ENCODE measurements around the gene BLOC1S4.
A peak's percentile ranks its signal among the peaks of the same experiment; 100 is the strongest.
"Not testable (repeated sequence)": the region's sequence is repeated elsewhere in the genome, so short reads cannot be mapped to it uniquely, and the experiment has no call there.

BLOC1S4 gene

GRCh38 chr4:6722891-6723290 is 6.9 kb downstream of the BLOC1S4 start:
- Mint-ChIP-seq H3K4me3 (no peak overlapping the region), H3K4me1 (peaks cover 28% of the 10 kb centered on the region), H3K27ac (no peak overlapping the region), H3K9me3 (no peaks in the 10 kb centered on the region), H3K27me3 (no peaks in the 10 kb centered on the region)
- DNase-seq, result no peak
- ATAC-seq, result no peak

GRCh38 chr4:6723851-6724250 is 7.9 kb downstream of the BLOC1S4 start:
- no peaks in the 10 kb centered on the region for H3K9me3 Mint-ChIP-seq
- H3K4me3 Mint-ChIP-seq, result no peak overlapping the region
- no peaks in the 10 kb centered on the region for H3K27me3 Mint-ChIP-seq
- DNase-seq (no peak), ATAC-seq (no peak)
- H3K4me1 Mint-ChIP-seq, result peaks cover 27% of the 10 kb centered on the region
- H3K27ac Mint-ChIP-seq, result no peak overlapping the region

GRCh38 chr4:6724421-6725111 is 8.6 kb downstream of the BLOC1S4 start:
- no peak for DNase-seq
- ATAC-seq, result no peak
- Mint-ChIP-seq H3K27ac (no peak overlapping the region), H3K4me3 (no peak overlapping the region), H3K27me3 (no peaks in the 10 kb centered on the region), H3K9me3 (no peaks in the 10 kb centered on the region), H3K4me1 (peaks cover 23% of the 10 kb centered on the region)

DNA sequence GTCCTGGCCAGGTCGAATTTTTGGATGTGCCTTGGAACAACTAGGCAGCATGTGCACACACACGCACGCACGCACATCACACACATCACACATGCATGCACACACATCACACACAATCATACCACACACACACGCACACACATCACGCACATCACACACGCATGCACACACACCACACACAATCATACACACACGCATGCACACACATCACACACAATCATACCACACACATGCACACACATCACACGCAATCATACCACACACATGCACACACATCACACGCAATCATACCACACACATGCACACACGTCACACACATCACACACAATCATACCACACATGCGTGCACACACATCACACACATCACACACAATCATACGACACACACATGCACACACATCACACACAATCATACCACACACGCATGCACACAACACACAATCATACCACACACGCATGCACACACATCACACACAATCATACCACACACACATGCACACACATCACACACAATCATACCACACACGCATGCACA is 9.5 kb downstream of the BLOC1S4 start:
- not testable (repeated sequence) for ATAC-seq, H3K4me3 Mint-ChIP-seq, H3K9me3 Mint-ChIP-seq, DNase-seq, H3K27me3 Mint-ChIP-seq, H3K27ac Mint-ChIP-seq
- peaks cover 16% of the 10 kb centered on the region for H3K4me1 Mint-ChIP-seq

GRCh38 chr4:6727081-6727942 is 11.3 kb downstream of the BLOC1S4 start:
- peak; percentile 48 for ATAC-seq
- Mint-ChIP-seq H3K27me3 (no peaks in the 10 kb centered on the region), H3K9me3 (no peaks in the 10 kb centered on the region), H3K4me3 (no peak overlapping the region), H3K27ac (no peak overlapping the region), H3K4me1 (peaks cover 12% of the 10 kb centered on the region)
- no peak for DNase-seq

GRCh38 chr4:6727943-6728250 is 11.9 kb downstream of the BLOC1S4 start:
- H3K4me1 Mint-ChIP-seq, result peaks cover 12% of the 10 kb centered on the region
- DNase-seq, result no peak
- no peak for ATAC-seq
- no peaks in the 10 kb centered on the region for H3K27me3 Mint-ChIP-seq
- no peaks in the 10 kb centered on the region for H3K9me3 Mint-ChIP-seq
- no peak overlapping the region for H3K27ac Mint-ChIP-seq
- H3K4me3 Mint-ChIP-seq, result no peak overlapping the region

DNA sequence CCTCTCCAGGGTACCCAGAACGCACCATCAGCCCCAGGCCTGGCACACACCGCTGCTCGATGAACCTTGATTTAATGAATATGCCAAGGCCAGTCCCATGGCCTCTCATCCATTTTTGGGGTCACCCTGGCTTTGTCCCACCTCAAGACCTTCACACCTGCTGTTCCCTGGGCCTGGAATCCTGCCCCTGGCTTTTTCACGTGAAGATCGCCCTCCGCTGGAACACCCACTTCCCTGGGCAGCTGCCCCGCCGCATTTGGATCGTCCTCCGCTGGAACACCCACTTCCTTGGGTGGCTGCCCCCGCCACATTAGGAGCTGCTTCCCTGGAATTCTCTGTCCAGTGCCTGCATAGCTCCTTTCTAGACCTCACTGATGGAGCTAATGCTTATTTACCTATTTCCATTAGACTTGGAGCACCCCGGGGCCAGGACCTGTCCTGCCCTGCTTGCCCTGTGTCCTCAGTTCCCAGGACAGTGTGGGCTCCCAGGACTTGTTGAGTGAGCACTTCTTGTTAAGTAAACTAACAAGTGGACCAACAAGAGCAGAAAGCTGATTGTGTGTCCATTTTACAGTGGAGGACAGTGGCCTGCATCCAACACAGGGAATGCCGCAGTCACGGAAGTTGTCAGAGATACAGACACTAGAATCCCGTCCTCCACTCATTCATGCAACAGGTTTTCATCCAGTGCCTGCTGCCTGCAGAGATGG is 12.5 kb downstream of the BLOC1S4 start:
- no peak overlapping the region for H3K27ac Mint-ChIP-seq
- peaks cover 12% of the 10 kb centered on the region for H3K4me1 Mint-ChIP-seq
- no peak overlapping the region for H3K4me3 Mint-ChIP-seq
- DNase-seq (no peak), ATAC-seq (no peak)
- H3K27me3 Mint-ChIP-seq, result no peaks in the 10 kb centered on the region
- no peaks in the 10 kb centered on the region for H3K9me3 Mint-ChIP-seq

- ATAC-seq (no peak), DNase-seq (no peak)
- no peak overlapping the region for H3K4me3 Mint-ChIP-seq
- no peaks in the 10 kb centered on the region for H3K27me3 Mint-ChIP-seq
- H3K9me3 Mint-ChIP-seq, result no peaks in the 10 kb centered on the region
- no peak overlapping the region for H3K27ac Mint-ChIP-seq
- H3K4me1 Mint-ChIP-seq, result peaks cover 12% of the 10 kb centered on the region
Measured at GRCh38 chr4:6730603-6731317, 14.8 kb downstream of the BLOC1S4 start.

- DNase-seq (no peak), ATAC-seq (no peak)
- H3K4me1 Mint-ChIP-seq, result peaks cover 12% of the 10 kb centered on the region
- no peak overlapping the region for H3K4me3 Mint-ChIP-seq
- H3K27ac Mint-ChIP-seq, result no peak overlapping the region
- no peaks in the 10 kb centered on the region for H3K27me3 Mint-ChIP-seq
- H3K9me3 Mint-ChIP-seq, result no peaks in the 10 kb centered on the region
Measured at GRCh38 chr4:6731318-6731675, 15.3 kb downstream of the BLOC1S4 start.

- no peak overlapping the region for H3K4me3 Mint-ChIP-seq
- H3K27ac Mint-ChIP-seq, result no peak overlapping the region
- H3K4me1 Mint-ChIP-seq, result peaks cover 12% of the 10 kb centered on the region
- no peaks in the 10 kb centered on the region for H3K9me3 Mint-ChIP-seq
- H3K27me3 Mint-ChIP-seq, result no peaks in the 10 kb centered on the region
- ATAC-seq, result no peak
- no peak for DNase-seq
Measured at GRCh38 chr4:6731780-6732179, 15.8 kb downstream of the BLOC1S4 start.

GRCh38 chr4:6732441-6733357 is 16.7 kb downstream of the BLOC1S4 start:
- Mint-ChIP-seq H3K27me3 (no peaks in the 10 kb centered on the region), H3K4me3 (no peak overlapping the region), H3K27ac (no peak overlapping the region), H3K9me3 (no peaks in the 10 kb centered on the region), H3K4me1 (peaks cover 10% of the 10 kb centered on the region)
- ATAC-seq (no peak), DNase-seq (no peak)

DNA sequence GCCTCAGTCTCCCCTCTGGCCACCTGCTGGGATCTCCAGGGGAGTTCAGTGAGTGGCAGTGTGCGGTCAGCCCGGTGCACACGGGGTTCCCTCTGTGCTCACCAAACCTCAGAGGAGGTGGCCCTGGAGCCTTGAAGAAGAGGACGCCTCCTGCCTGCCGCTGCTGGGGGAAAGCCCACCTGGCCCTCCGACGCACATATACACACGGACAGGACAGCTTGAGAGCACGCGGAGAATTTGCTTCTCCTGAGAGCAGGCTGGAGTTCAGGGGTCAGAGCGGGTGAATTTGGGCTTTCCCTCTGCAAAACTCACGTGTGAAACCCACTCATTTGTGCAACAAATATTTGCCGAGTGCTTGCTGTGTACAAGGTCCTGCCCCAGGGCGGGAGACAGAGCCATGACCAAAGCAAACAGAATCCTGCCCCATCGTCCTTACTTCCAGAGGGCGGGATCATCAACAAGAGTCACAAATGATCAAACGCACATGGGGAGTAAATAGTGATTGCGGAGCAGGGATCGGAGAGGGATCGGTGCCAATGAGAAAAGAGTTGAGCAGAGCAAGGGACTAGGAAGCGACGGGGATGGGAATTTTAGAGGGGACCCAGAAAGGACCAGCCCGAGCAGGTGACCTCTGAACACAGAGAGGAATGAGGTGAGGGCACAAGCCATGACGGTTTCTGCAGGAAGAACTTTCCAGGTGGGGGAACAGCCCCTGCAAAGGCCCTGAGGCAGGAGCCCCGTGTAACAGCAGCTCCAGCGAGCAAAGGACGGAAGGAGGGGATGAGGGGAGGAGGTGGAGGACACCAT is 17.6 kb downstream of the BLOC1S4 start:
- DNase-seq (no peak), ATAC-seq (no peak)
- no peaks in the 10 kb centered on the region for H3K27me3 Mint-ChIP-seq
- no peak overlapping the region for H3K4me3 Mint-ChIP-seq
- no peaks in the 10 kb centered on the region for H3K9me3 Mint-ChIP-seq
- H3K4me1 Mint-ChIP-seq, result peaks cover 2% of the 10 kb centered on the region
- no peak overlapping the region for H3K27ac Mint-ChIP-seq

DNA sequence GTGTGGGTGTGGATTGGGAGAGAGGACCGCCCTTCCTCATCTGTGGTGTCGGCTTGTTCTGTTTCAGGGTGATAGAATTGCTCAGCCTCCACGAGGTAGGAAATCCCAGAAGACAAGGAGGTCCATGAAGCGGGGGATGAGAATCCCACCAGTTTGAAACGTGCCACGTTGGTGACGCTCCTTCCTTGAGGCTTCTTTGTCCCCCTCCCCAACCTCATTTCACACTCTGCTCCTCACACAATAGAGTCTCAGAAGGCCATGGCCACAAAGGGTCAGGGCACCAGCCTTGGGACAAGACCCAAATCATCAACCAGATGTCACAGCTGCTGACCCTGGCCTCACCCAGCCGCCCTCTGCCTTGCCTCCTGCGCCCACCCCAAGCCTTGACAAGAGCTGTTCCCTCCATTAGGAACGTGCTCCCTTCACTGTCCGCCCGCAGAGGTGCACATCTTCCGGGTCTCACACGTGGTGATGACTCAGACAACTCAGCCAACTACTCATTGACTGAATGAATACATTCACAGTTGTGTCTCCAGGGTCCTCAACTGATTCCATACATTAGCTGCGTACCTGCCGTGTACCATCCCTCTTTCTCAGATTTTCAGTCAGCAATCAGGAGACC is 18.3 kb downstream of the BLOC1S4 start:
- H3K27me3 Mint-ChIP-seq, result no peaks in the 10 kb centered on the region
- no peak for DNase-seq
- peak overlapping the region in 1 of 2 donors; percentile 77 for H3K27ac Mint-ChIP-seq
- H3K9me3 Mint-ChIP-seq, result no peaks in the 10 kb centered on the region
- H3K4me3 Mint-ChIP-seq, result no peak overlapping the region
- H3K4me1 Mint-ChIP-seq, result no peaks in the 10 kb centered on the region
- no peak for ATAC-seq

GRCh38 chr4:6739920-6740319 is 23.9 kb downstream of the BLOC1S4 start:
- Mint-ChIP-seq H3K9me3 (no peaks in the 10 kb centered on the region), H3K4me1 (peaks cover 8% of the 10 kb centered on the region), H3K27ac (no peak overlapping the region), H3K27me3 (no peaks in the 10 kb centered on the region), H3K4me3 (no peak overlapping the region)
- DNase-seq, result no peak
- ATAC-seq, result no peak

Data from stimulated activated naive CD8-positive, alpha-beta T cell treated with anti-CD3 and anti-CD28 coated beads, Interleukin-15, amount 100 ng/mL, for 72 hours (primary cell).